Measurements from ENCODE around the gene ANOS1. TPM values are rescaled to one million over a fixed set of nuclear protein-coding genes. Genes with fewer than 3 reads are reported as not detected.
"Not testable (repeated sequence)": the region's sequence is repeated elsewhere in the genome, so short reads cannot be mapped to it uniquely, and the experiment has no call there.

Gene ANOS1
- total RNA-seq = 49.7 TPM
- long read RNA-seq, full-length matches to known transcripts = 33 of 127 reads
- long read RNA-seq, partial matches to known transcripts = 72 of 127 reads
- long read RNA-seq, other reads (novel, unspliced or antisense) = 22 of 127 reads

- H3K9me3 ChIP-seq = no peaks in the 10 kb centered on the region
- intact Hi-C loops (cut with DNase I) = no loop called here
- no peaks in the 10 kb centered on the region for H3K36me3 ChIP-seq
- no peak for TF ChIP-seq CTCF (IDR thresholded peaks at IDR 0.05)
- peak within 1 kb of the TSS; percentile 48 for H3K4me3 ChIP-seq
- no peaks in the 10 kb centered on the region for H3K27me3 ChIP-seq
- H3K4me1 ChIP-seq = no peaks in the 10 kb centered on the region
- DNase-seq (peak; percentile 89), ATAC-seq (peak; percentile 96)
- H3K27ac ChIP-seq = no peak within 1 kb of the TSS
Observed at GRCh38 chrX:8731559-8732395, at the start of gene ANOS1. Gene ANOS1, minus strand, starts transcription at chrX:8732137. Its CDS starts 101 bp downstream, at chrX:8732036.

GRCh38 chrX:8773117-8773516 is 41.2 kb upstream of the ANOS1 start:
- no peak overlapping the region for H3K4me3 ChIP-seq
- H3K27ac ChIP-seq = no peak overlapping the region
- ATAC-seq (no peak), DNase-seq (no peak)
- no peaks in the 10 kb centered on the region for H3K9me3 ChIP-seq
- no peaks in the 10 kb centered on the region for H3K36me3 ChIP-seq
- no peaks in the 10 kb centered on the region for H3K4me1 ChIP-seq
- no peak for TF ChIP-seq CTCF (IDR thresholded peaks at IDR 0.05)
- H3K27me3 ChIP-seq = no peaks in the 10 kb centered on the region
- intact Hi-C loops (cut with DNase I) = no loop called here

GRCh38 chrX:8760021-8760420 is 28.1 kb upstream of the ANOS1 start:
- no peak for ATAC-seq
- no peak for TF ChIP-seq CTCF (IDR thresholded peaks at IDR 0.05)
- intact Hi-C loops (cut with DNase I) = no loop called here

GRCh38 chrX:8758706-8759105 is 26.8 kb upstream of the ANOS1 start:
- ATAC-seq; H3K9me3 ChIP-seq; intact Hi-C loops (cut with DNase I); H3K36me3 ChIP-seq; H3K27me3 ChIP-seq; DNase-seq; H3K4me1 ChIP-seq; H3K4me3 ChIP-seq; H3K27ac ChIP-seq: not testable (repeated sequence)

More at GRCh38 chrX:8760021-8760420, 28.1 kb upstream of the ANOS1 start:
- Histone ChIP-seq H3K27me3 (no peaks in the 10 kb centered on the region), H3K27ac (no peak overlapping the region), H3K4me3 (no peak overlapping the region), H3K36me3 (no peaks in the 10 kb centered on the region), H3K4me1 (no peaks in the 10 kb centered on the region), H3K9me3 (no peaks in the 10 kb centered on the region)
- no peak for DNase-seq

GRCh38 chrX:8757609-8758389 is 25.9 kb upstream of the ANOS1 start:
- ATAC-seq = not testable (repeated sequence)

GRCh38 chrX:8755813-8756212 is 23.9 kb upstream of the ANOS1 start:
- no peak for TF ChIP-seq CTCF (IDR thresholded peaks at IDR 0.05)
- no peak overlapping the region for H3K4me3 ChIP-seq
- DNase-seq (no peak), ATAC-seq (no peak)
- intact Hi-C loops (cut with DNase I) = no loop called here
- no peak overlapping the region for H3K27ac ChIP-seq
- no peaks in the 10 kb centered on the region for H3K4me1 ChIP-seq
- no peaks in the 10 kb centered on the region for H3K9me3 ChIP-seq
- no peaks in the 10 kb centered on the region for H3K36me3 ChIP-seq
- H3K27me3 ChIP-seq = no peaks in the 10 kb centered on the region

More at GRCh38 chrX:8757609-8758389, 25.9 kb upstream of the ANOS1 start:
- H3K27ac ChIP-seq; DNase-seq; H3K36me3 ChIP-seq; H3K27me3 ChIP-seq; H3K9me3 ChIP-seq; H3K4me3 ChIP-seq; intact Hi-C loops (cut with DNase I); H3K4me1 ChIP-seq: not testable (repeated sequence)

All from upper lobe of right lung (tissue), 1 donor.